ENCODE measurements around the gene PAH. TPM values are rescaled to one million over a fixed set of nuclear protein-coding genes. Genes with fewer than 3 reads are reported as not detected.

PAH gene
- total and polyA plus RNA-seq, 2 of the 13 experiments (the other 11 are each of a cell fraction or from before 2014, with no cell fraction given): 192 to 451 TPM

- TF ChIP-seq ZNF124 (CRISPR knock-in tag; IDR thresholded peaks at IDR 0.05): 0 out of 2 replicates have a peak, but pooled peaks have one; percentile 51
- TF ChIP-seq ZNF780A (CRISPR knock-in tag; IDR thresholded peaks at IDR 0.05): no peak
- TF ChIP-seq DZIP1 (CRISPR knock-in tag; IDR thresholded peaks at IDR 0.05): no peak
- no peak for TF ChIP-seq FLYWCH1 (CRISPR knock-in tag; IDR thresholded peaks at IDR 0.05)
- no peak for TF ChIP-seq HNRNPK (IDR thresholded peaks at IDR 0.05; ENCODE audit: low read depth, low read length, poor library complexity, severe bottlenecking)
- TF ChIP-seq NPAS2 (CRISPR knock-in tag; IDR thresholded peaks at IDR 0.05; ENCODE audit: borderline replicate concordance): no peak
- no peak for TF ChIP-seq GMEB2 (CRISPR knock-in tag; IDR thresholded peaks at IDR 0.05; ENCODE audit: low read depth)
- TF ChIP-seq ZNF431 (CRISPR knock-in tag; IDR thresholded peaks at IDR 0.05; ENCODE audit: borderline replicate concordance, low read depth): no peak; the same call in 1 of the 2 replicates
- TF ChIP-seq MAFG (CRISPR knock-in tag; IDR thresholded peaks at IDR 0.05): no peak
- TF ChIP-seq ZNF589 (CRISPR knock-in tag; conservative IDR thresholded peaks at IDR 0.05): no peak
- TF ChIP-seq GFI1 (CRISPR knock-in tag; IDR thresholded peaks at IDR 0.05; ENCODE audit: borderline replicate concordance): peak; percentile 99
- no peak; the same call in 1 of the 2 replicates for TF ChIP-seq TCF7L2 (IDR thresholded peaks at IDR 0.05; ENCODE audit: low read depth, low read length)
- TF ChIP-seq FOXK2 (IDR thresholded peaks at IDR 0.05): no peak
- TF ChIP-seq ZBTB38 (CRISPR knock-in tag; IDR thresholded peaks at IDR 0.05): peak; percentile 13; the same call in 1 of the 2 replicates
- TF ChIP-seq ZBTB46 (CRISPR knock-in tag; IDR thresholded peaks at IDR 0.05; ENCODE audit: borderline replicate concordance): no peak
- no peak for TF ChIP-seq MBNL3 (CRISPR knock-in tag; conservative IDR thresholded peaks at IDR 0.05)
- TF ChIP-seq ZNF672 (CRISPR knock-in tag; IDR thresholded peaks at IDR 0.05): no peak
- TF ChIP-seq ZEB1 (IDR thresholded peaks at IDR 0.05; ENCODE audit: insufficient replicate concordance, low read depth): no peak
- no peak for TF ChIP-seq ZNF75D (CRISPR knock-in tag; IDR thresholded peaks at IDR 0.05; ENCODE audit: borderline replicate concordance)
- TF ChIP-seq PREB (CRISPR knock-in tag; IDR thresholded peaks at IDR 0.05): no peak
- peak; percentile 60; the same call in 1 of the 2 replicates for TF ChIP-seq TFAP4 (IDR thresholded peaks at IDR 0.05; ENCODE audit: borderline replicate concordance, low read depth)
Measured at GRCh38 chr12:102885043-102885932, 31.8 kb downstream of the PAH start (continued).

Measured in HepG2 (cell line).